Measurements from ENCODE around the gene RPS6KB1.
"Not testable (repeated sequence)": the region's sequence is repeated elsewhere in the genome, so short reads cannot be mapped to it uniquely, and the experiment has no call there.

RPS6KB1 gene

GRCh38 chr17:59872351-59872750, 20.6 kb upstream of the RPS6KB1 start:
- DNase-seq: no peak

- not testable (repeated sequence) for DNase-seq
Observed at GRCh38 chr17:59873414-59873813, 19.5 kb upstream of the RPS6KB1 start.

- no peak for DNase-seq
Observed at GRCh38 chr17:59874376-59874775, 18.5 kb upstream of the RPS6KB1 start.

- DNase-seq: no peak
Observed at GRCh38 chr17:59876107-59876506, 16.8 kb upstream of the RPS6KB1 start.

GRCh38 chr17:59877965-59878364, 15.0 kb upstream of the RPS6KB1 start:
- no peak for DNase-seq

- no peak for DNase-seq
Observed at GRCh38 chr17:59878624-59879023, 14.3 kb upstream of the RPS6KB1 start.

GRCh38 chr17:59884861-59885260, 8.1 kb upstream of the RPS6KB1 start:
- DNase-seq: no peak

GRCh38 chr17:59888145-59888750, 4.7 kb upstream of the RPS6KB1 start:
- DNase-seq: no peak

GRCh38 chr17:59890720-59891119, 2.2 kb upstream of the RPS6KB1 start:
- no peak for DNase-seq

GRCh38 chr17:59892251-59892923, 534 bp upstream of the RPS6KB1 start:
- DNase-seq: no peak

- DNase-seq: no peak
Observed at GRCh38 chr17:59893676-59894100, 767 bp downstream of the RPS6KB1 start.

- no peak for DNase-seq
Observed at GRCh38 chr17:59897090-59897489, 4.2 kb downstream of the RPS6KB1 start.

- peak; percentile 14 for DNase-seq
Observed at GRCh38 chr17:59899099-59899498, 6.2 kb downstream of the RPS6KB1 start.

- DNase-seq: no peak
Observed at GRCh38 chr17:59901604-59902003, 8.7 kb downstream of the RPS6KB1 start.

- no peak for DNase-seq
Observed at GRCh38 chr17:59903455-59903854, 10.5 kb downstream of the RPS6KB1 start.

- DNase-seq: no peak
Observed at GRCh38 chr17:59907467-59907866, 14.5 kb downstream of the RPS6KB1 start.

GRCh38 chr17:59914274-59914854, 21.4 kb downstream of the RPS6KB1 start:
- DNase-seq: no peak

- no peak for DNase-seq
Observed at GRCh38 chr17:59916446-59916845, 23.5 kb downstream of the RPS6KB1 start.

- not testable (repeated sequence) for DNase-seq
Observed at GRCh38 chr17:59920637-59921036, 27.7 kb downstream of the RPS6KB1 start.

- not testable (repeated sequence) for DNase-seq
Observed at GRCh38 chr17:59930121-59930520, 37.2 kb downstream of the RPS6KB1 start.

- DNase-seq: not testable (repeated sequence)
Observed at GRCh38 chr17:59930768-59931167, 37.8 kb downstream of the RPS6KB1 start.

GRCh38 chr17:59933317-59933716, 40.4 kb downstream of the RPS6KB1 start:
- DNase-seq: not testable (repeated sequence)

GRCh38 chr17:59940697-59941096, 47.8 kb downstream of the RPS6KB1 start:
- DNase-seq: not testable (repeated sequence)

- DNase-seq: no peak
Observed at GRCh38 chr17:59941131-59941530, 48.2 kb downstream of the RPS6KB1 start.

Data from NCI-H2029 (cell line).